Mesenchymal stem cell (in vitro differentiated cells and primary cell): ENCODE measurements around the gene ADCK2.

Experiments used
- DNase-seq: peaks from one replicate; pipeline ENCODE4 v3.0.0-alpha.2; 2013
- H2AFZ ChIP-seq: one replicate; pipeline ENCODE4 v1.6.1; 2013; ENCODE audit warnings: low read depth, mild to moderate bottlenecking, control low read depth, inconsistent platforms, low read length, moderate library complexity
- H2AK5ac ChIP-seq: 2 replicates; pipeline ENCODE4 v1.6.1; 2013; ENCODE audit warnings: low read length, moderate library complexity, mild to moderate bottlenecking, inconsistent platforms; ENCODE audit not compliant: severe bottlenecking
- H2BK120ac ChIP-seq: one replicate; pipeline ENCODE4 v1.6.1; 2013; ENCODE audit warnings: low read depth, mild to moderate bottlenecking, inconsistent platforms, low read length, moderate library complexity
- H2BK12ac ChIP-seq, 2 experiments: one replicate each; pipeline ENCODE4 v1.6.1; 2013; ENCODE audit warnings: inconsistent platforms in 2 of 2, low read length in 2 of 2, mild to moderate bottlenecking in 2 of 2, moderate library complexity in 2 of 2, control low read depth in 1 of 2
- H2BK15ac ChIP-seq: one replicate; pipeline ENCODE4 v1.6.1; 2013; ENCODE audit warnings: mild to moderate bottlenecking, low read depth, inconsistent platforms; ENCODE audit not compliant: poor library complexity, severe bottlenecking
- H2BK5ac ChIP-seq: 2 replicates; pipeline ENCODE4 v1.6.1; 2013; ENCODE audit warnings: low read depth, mild to moderate bottlenecking, low read length, control low read depth, inconsistent platforms; ENCODE audit not compliant: poor library complexity, severe bottlenecking
- H3K14ac ChIP-seq, 2 experiments: one replicate each; pipeline ENCODE4 v1.6.1; 2013; ENCODE audit warnings: inconsistent platforms in 2 of 2, low read length in 2 of 2, control low read depth in 1 of 2, mild to moderate bottlenecking in 1 of 2, moderate library complexity in 1 of 2
- H3K18ac ChIP-seq, 2 experiments: one replicate each; pipeline ENCODE4 v1.6.1; 2013; ENCODE audit warnings: inconsistent platforms in 2 of 2, low read length in 2 of 2, control low read depth in 1 of 2, low read depth in 1 of 2, mild to moderate bottlenecking in 1 of 2
- H3K23ac ChIP-seq, 2 experiments: one replicate each; pipeline ENCODE4 v1.6.1; 2013; ENCODE audit warnings: inconsistent platforms in 2 of 2, low read length in 2 of 2, mild to moderate bottlenecking in 2 of 2, moderate library complexity in 2 of 2, control low read depth in 1 of 2
- H3K27ac ChIP-seq: 2 replicates; pipeline ENCODE4 v1.5.1; 2013; ENCODE audit warnings: mild to moderate bottlenecking, moderate library complexity, low read length, control low read depth, inconsistent platforms; ENCODE audit not compliant: poor library complexity, severe bottlenecking
- H3K27me3 ChIP-seq, 2 experiments: 2 replicates each; pipeline versions ENCODE4 v1.6.1 to v1.7.0; 2013; ENCODE audit warnings: low read length in 2 of 2, mild to moderate bottlenecking in 2 of 2, moderate library complexity in 2 of 2, control low read depth in 1 of 2, inconsistent platforms in 1 of 2; ENCODE audit not compliant: control insufficient read depth in 1 of 2, insufficient read depth in 1 of 2
- H3K36me3 ChIP-seq, 2 experiments: 2 replicates each; pipeline versions ENCODE4 v1.6.1 to v1.7.0; 2013; ENCODE audit warnings: low read length in 2 of 2, control low read depth in 1 of 2, inconsistent platforms in 1 of 2, low read depth in 1 of 2, mild to moderate bottlenecking in 1 of 2; ENCODE audit not compliant: insufficient read depth in 2 of 2, control insufficient read depth in 1 of 2
- H3K4ac ChIP-seq, 2 experiments: one replicate each; pipeline ENCODE4 v1.6.1; 2013; ENCODE audit warnings: inconsistent platforms in 2 of 2, low read length in 2 of 2, mild to moderate bottlenecking in 2 of 2, moderate library complexity in 2 of 2, control low read depth in 1 of 2, low read depth in 1 of 2
- H3K4me1 ChIP-seq: 2 replicates; pipeline ENCODE4 v1.6.1; 2013; ENCODE audit warnings: low read depth, low read length, control low read depth; ENCODE audit not compliant: control insufficient read depth, insufficient read depth
- H3K4me2 ChIP-seq: 2 replicates; pipeline ENCODE4 v1.6.1; 2013; ENCODE audit warnings: low read length, mild to moderate bottlenecking, inconsistent platforms; ENCODE audit not compliant: poor library complexity, severe bottlenecking
- H3K4me3 ChIP-seq, 2 experiments: 2 replicates each; pipeline versions ENCODE4 v1.5.1 to v1.7.0; 2013; ENCODE audit warnings: low read length in 2 of 2, mild to moderate bottlenecking in 2 of 2, control low read depth in 1 of 2, low read depth in 1 of 2; ENCODE audit not compliant: insufficient read depth in 1 of 2
- H3K79me1 ChIP-seq: replicated peaks from 2 replicates; pipeline ENCODE4 v1.6.1; 2013; ENCODE audit warnings: mild to moderate bottlenecking, control low read depth, low read length, inconsistent platforms; ENCODE audit not compliant: poor library complexity, severe bottlenecking
- H3K9ac ChIP-seq: 2 replicates; pipeline ENCODE4 v1.7.0; 2013; ENCODE audit warnings: mild to moderate bottlenecking, low read length, moderate library complexity
- H3K9me3 ChIP-seq: 2 replicates; pipeline ENCODE4 v1.7.0; 2013; ENCODE audit warnings: mild to moderate bottlenecking, low read length; ENCODE audit not compliant: control insufficient read depth
- H4K8ac ChIP-seq: one replicate; pipeline ENCODE4 v1.6.1; 2013; ENCODE audit warnings: inconsistent platforms, mild to moderate bottlenecking, low read length, moderate library complexity
- H4K91ac ChIP-seq: one replicate; pipeline ENCODE4 v1.6.1; 2013; ENCODE audit warnings: mild to moderate bottlenecking, low read length, inconsistent platforms
- WGBS: methylation state at CpG from one replicate; pipeline ENCODE4 v1.1.7; 2013; ENCODE audit warnings: mixed read lengths; 5-methylcytosine and 5-hydroxymethylcytosine counted together

The ADCK2 gene

DNA sequence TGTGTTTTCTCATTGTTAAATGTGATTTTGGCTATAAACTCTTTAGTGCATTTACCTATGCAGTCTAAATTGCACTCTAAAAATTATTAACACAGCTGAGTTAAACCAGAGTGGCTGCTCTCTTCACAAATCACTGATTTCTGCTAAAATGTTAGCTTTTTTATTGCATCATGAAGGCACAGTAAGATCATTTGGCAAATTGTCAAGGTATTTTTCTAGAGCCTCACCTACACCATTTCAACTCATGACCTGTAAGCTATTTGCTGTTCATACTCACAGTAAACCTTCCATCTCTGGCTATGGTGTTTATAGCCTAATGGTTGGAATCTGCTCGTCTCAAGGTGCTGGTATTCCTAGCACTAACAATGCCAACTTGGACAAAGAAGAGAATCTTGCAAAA, 49.5 kb downstream of the ADCK2 start:
- peaks cover 3% of the 10 kb centered on the region for H3K4me1 ChIP-seq
- no peak overlapping the region for H2AK5ac ChIP-seq
- no peak overlapping the region for H3K18ac ChIP-seq
- H3K14ac ChIP-seq, result no peak overlapping the region
- H3K9me3 ChIP-seq, result no peaks in the 10 kb centered on the region
- H3K79me1 ChIP-seq, result peaks cover 9% of the 10 kb centered on the region
- 100% methylated on average over 1 of the region's 1 CpG for WGBS
- no peak overlapping the region for H4K8ac ChIP-seq
- H3K9ac ChIP-seq, result no peak overlapping the region
- H2BK5ac ChIP-seq, result no peak overlapping the region
- H2BK15ac ChIP-seq, result no peak overlapping the region
- no peak overlapping the region for H3K27ac ChIP-seq
- no peaks in the 10 kb centered on the region for H3K27me3 ChIP-seq
- H3K4me2 ChIP-seq, result no peak overlapping the region
- DNase-seq, result no peak
- no peak overlapping the region for H2AFZ ChIP-seq
- H4K91ac ChIP-seq, result no peak overlapping the region
- no peak overlapping the region for H3K4ac ChIP-seq
- no peak overlapping the region for H3K4me3 ChIP-seq
- no peak overlapping the region for H2BK12ac ChIP-seq
- H2BK120ac ChIP-seq, result no peak overlapping the region
- peaks cover 0 to 23% of the 10 kb centered on the region in 2 experiments for H3K36me3 ChIP-seq
- H3K23ac ChIP-seq, result no peak overlapping the region

DNA sequence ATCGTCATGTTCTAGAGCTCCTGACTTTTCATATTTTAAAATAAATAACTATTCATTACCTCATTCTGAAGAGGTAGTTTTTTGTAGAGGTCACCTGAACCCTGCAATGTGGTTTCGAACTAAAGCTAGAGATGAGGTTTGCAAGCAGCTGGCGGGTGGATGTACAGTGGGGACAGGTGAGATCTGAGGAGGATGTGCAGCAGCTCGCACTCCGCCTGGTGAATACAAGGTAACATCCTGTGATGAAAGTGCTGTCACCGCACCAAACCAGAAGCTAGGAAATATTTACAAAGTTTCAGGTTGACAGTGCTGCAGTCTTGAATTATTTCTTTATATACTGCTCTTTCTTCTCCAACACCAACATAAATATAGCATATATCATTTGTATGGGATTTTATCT, 50.3 kb downstream of the ADCK2 start:
- Histone ChIP-seq H3K27ac (no peak overlapping the region), H3K27me3 (no peaks in the 10 kb centered on the region), H2BK5ac (no peak overlapping the region), H3K9me3 (no peaks in the 10 kb centered on the region), H3K4ac (no peak overlapping the region), H2BK120ac (no peak overlapping the region), H3K23ac (no peak overlapping the region), H3K18ac (no peak overlapping the region), H2AK5ac (peak overlapping the region; percentile 75), H4K91ac (no peak overlapping the region), H2BK12ac (no peak overlapping the region), H3K4me3 (no peak overlapping the region), H3K79me1 (peaks cover 9% of the 10 kb centered on the region), H2BK15ac (no peak overlapping the region), H3K4me2 (no peak overlapping the region), H3K36me3 (peaks cover 0 to 23% of the 10 kb centered on the region in 2 experiments), H2AFZ (no peak overlapping the region), H4K8ac (no peak overlapping the region), H3K14ac (no peak overlapping the region), H3K4me1 (peaks cover 3% of the 10 kb centered on the region), H3K9ac (no peak overlapping the region)
- WGBS, result 100% methylated on average over 4 of the region's 6 CpGs
- no peak for DNase-seq

DNA sequence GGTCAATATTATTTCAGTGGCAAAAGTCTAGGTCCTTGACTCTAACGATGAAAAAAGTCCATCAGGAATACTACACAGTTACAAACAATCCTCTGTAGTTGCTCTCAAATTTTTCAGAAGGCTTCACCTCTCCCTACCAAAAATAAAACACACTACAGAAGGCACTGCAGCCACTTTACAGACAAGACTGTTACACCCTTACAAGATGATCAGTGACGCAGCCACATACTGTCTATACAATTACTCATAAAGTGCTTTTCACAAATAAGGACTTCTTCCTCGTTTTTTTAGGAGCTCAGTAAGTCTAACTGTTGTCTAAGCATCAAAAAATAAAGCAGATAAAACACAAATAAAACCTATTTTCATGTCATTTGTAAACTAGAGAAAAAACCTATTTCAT, 50.8 kb downstream of the ADCK2 start:
- H3K4ac ChIP-seq, result no peak overlapping the region
- no peak overlapping the region for H3K9ac ChIP-seq
- no peak overlapping the region for H4K91ac ChIP-seq
- no peak overlapping the region for H3K4me2 ChIP-seq
- no peak overlapping the region for H2AFZ ChIP-seq
- 88% methylated on average over 2 of the region's 3 CpGs for WGBS
- no peak overlapping the region for H2BK5ac ChIP-seq
- no peak overlapping the region for H3K18ac ChIP-seq
- H3K27ac ChIP-seq, result no peak overlapping the region
- H3K9me3 ChIP-seq, result no peaks in the 10 kb centered on the region
- no peak overlapping the region for H2BK120ac ChIP-seq
- H2BK12ac ChIP-seq, result no peak overlapping the region
- no peak overlapping the region for H3K14ac ChIP-seq
- no peak overlapping the region for H3K4me3 ChIP-seq
- H3K23ac ChIP-seq, result no peak overlapping the region
- H2AK5ac ChIP-seq, result peak overlapping the region; percentile 69
- H3K36me3 ChIP-seq, result peaks cover 0 to 23% of the 10 kb centered on the region in 2 experiments
- H3K4me1 ChIP-seq, result peaks cover 3% of the 10 kb centered on the region
- no peak for DNase-seq
- no peak overlapping the region for H4K8ac ChIP-seq
- H2BK15ac ChIP-seq, result no peak overlapping the region
- peaks cover 9% of the 10 kb centered on the region for H3K79me1 ChIP-seq
- no peaks in the 10 kb centered on the region for H3K27me3 ChIP-seq

DNA sequence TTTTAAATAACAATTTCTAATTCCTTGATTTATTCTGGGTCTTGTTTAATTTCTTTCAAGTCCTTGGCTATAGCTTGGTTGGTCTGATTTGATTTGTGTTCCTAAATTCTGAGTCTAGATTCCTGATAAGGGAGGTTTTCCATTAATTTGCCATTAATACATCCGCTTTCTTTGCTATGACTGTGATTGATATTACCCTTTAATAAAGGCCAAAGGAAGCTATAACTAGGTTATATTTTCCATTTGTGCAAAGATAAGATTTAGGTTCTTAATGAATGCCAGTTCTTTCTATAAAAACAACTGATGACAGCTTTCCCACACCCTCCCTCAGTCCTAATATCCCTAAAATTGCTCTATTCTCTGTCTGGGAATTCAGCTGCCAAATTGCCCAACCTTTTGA, 52.0 kb downstream of the ADCK2 start:
- DNase-seq, result no peak
- WGBS, result no CpG with 5 or more reads among the region's 1 CpG
- peaks cover 0 to 23% of the 10 kb centered on the region in 2 experiments for H3K36me3 ChIP-seq
- no peak overlapping the region for H3K18ac ChIP-seq
- peaks cover 6% of the 10 kb centered on the region for H3K4me1 ChIP-seq
- H4K91ac ChIP-seq, result no peak overlapping the region
- peaks cover 9% of the 10 kb centered on the region for H3K79me1 ChIP-seq
- no peak overlapping the region for H3K27ac ChIP-seq
- no peak overlapping the region for H3K4ac ChIP-seq
- H3K27me3 ChIP-seq, result no peaks in the 10 kb centered on the region
- no peaks in the 10 kb centered on the region for H3K9me3 ChIP-seq
- H4K8ac ChIP-seq, result no peak overlapping the region
- no peak overlapping the region for H3K9ac ChIP-seq
- H2BK5ac ChIP-seq, result no peak overlapping the region
- no peak overlapping the region for H2BK15ac ChIP-seq
- H2AK5ac ChIP-seq, result no peak overlapping the region
- no peak overlapping the region for H3K23ac ChIP-seq
- no peak overlapping the region for H3K4me3 ChIP-seq
- no peak overlapping the region for H2BK120ac ChIP-seq
- no peak overlapping the region for H2AFZ ChIP-seq
- H3K4me2 ChIP-seq, result no peak overlapping the region
- no peak overlapping the region for H2BK12ac ChIP-seq
- no peak overlapping the region for H3K14ac ChIP-seq
